ENCODE data around the gene RET.

Gene RET

DNA sequence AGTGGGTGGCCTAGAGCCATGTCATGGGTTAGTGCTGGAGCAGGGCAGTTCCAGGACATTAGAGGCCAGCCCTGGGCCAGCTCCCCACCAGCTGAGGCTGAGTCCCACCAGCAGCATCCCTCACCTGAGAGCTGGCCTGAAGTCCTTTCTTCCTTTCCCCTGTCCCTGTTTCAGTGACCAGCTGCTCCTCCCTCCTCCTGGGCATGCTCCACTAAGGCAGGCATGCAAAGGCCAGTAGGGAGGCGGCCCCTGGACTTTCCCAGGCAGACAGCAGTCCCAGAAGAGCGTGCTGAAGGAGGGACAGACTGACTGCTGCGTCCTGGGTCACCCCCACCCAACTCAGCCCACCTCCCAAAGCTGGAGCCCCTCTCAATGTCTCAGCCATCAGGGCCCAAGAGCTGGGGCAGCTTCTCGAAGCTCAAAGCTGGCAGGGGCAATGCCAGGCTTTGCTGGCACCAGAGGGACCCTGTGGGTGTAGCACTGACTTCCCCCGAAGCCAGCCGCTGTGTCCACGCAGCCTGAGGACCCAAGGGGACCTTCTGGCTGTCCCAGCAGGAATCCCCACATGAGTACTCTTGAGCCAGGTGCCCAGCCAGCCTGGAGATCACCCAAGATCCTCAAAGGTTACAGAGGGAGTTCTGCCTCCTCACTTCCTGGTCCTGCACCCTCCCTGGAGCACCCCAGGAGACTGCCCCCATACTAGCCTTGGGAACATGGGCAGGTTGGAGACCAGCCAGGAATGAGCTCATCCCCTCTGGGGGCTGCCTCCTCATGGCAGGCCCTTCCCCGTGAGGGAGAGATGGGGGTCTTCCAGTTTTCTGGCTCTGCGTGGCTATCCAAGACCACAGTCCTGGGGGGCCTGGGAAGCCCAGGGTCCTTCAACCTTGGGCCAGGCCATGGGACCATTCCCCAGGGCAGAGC lies 35.2 kb upstream of the RET start:
- Mint-ChIP-seq H3K27ac (no peak overlapping the region), H3K36me3 (no peaks in the 10 kb centered on the region), H3K4me3 (no peak overlapping the region), H3K9me3 (no peaks in the 10 kb centered on the region), H3K27me3 (no peaks in the 10 kb centered on the region), H3K4me1 (no peaks in the 10 kb centered on the region)
- no peak for DNase-seq
- CTCF ChIA-PET = no interaction called here

DNA sequence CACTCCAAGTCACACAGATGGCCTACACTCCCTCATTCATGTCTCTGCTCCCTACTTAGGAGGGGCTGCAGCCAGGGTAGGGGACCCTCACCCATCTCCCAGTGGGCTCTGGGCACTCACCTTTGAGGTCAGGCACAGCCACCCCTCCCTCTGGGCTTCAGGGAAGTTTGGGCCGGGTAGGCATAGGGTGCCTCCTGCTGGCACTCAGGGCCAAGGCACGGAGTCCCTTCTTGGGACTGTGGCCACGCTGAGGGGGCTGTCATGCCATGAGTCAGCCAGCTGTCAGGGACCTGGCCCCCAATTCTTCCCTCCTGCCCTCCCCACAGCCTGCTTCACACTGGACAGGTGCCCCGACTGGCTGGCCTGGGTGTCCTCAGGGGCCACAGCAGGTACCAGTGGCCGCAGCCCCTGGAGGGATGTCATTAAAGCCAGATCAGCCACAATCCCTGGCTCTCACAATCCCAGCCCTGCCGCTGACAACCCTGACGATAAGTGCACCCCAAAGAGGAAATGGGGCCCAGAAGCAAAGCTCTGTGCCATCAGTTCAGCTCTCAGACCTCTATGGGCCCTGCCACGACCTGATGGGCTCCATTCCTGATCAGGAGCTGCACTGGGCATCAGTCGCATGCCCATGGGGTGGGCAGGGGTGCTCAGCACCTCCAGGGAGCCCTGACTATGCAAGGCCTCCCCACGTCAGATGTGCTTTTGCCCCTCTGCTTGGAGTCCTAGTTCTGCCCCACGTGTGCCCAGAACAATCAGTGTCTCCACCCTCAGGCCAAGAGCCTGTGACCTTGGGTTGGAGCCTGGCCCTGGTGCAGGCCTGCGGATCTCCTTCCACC lies 34.1 kb upstream of the RET start:
- H3K36me3 Mint-ChIP-seq = no peaks in the 10 kb centered on the region
- H3K4me3 Mint-ChIP-seq = no peak overlapping the region
- H3K9me3 Mint-ChIP-seq = no peaks in the 10 kb centered on the region
- no peaks in the 10 kb centered on the region for H3K27me3 Mint-ChIP-seq
- H3K4me1 Mint-ChIP-seq = no peaks in the 10 kb centered on the region
- DNase-seq = no peak
- H3K27ac Mint-ChIP-seq = no peak overlapping the region
- CTCF ChIA-PET = no interaction called here

DNA sequence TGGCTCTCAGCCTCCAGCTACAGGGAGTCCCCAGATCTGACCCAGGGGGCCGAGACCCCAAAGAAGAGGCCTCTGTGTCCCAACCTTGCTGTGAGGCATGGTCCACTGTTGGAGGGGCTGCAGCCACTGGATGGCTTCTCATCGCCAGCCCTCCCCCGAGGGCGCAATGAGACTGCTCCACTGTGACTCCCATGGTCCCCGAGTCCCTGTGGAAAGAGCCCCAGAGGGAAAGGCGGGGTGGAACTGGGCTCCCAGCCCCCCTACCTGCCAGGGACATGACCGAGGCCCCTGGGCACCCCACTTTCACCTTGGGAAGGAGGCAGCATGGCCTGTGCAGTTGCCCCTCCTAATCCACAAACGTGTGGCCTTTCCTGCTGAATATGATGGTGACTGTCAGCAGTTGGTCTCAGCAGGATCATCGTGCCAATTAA lies 33.5 kb upstream of the RET start:
- no peaks in the 10 kb centered on the region for H3K9me3 Mint-ChIP-seq
- H3K4me3 Mint-ChIP-seq = no peak overlapping the region
- CTCF ChIA-PET = no interaction called here
- H3K27me3 Mint-ChIP-seq = peaks cover 4% of the 10 kb centered on the region
- H3K4me1 Mint-ChIP-seq = no peaks in the 10 kb centered on the region
- no peaks in the 10 kb centered on the region for H3K36me3 Mint-ChIP-seq
- H3K27ac Mint-ChIP-seq = no peak overlapping the region
- DNase-seq = no peak

DNA sequence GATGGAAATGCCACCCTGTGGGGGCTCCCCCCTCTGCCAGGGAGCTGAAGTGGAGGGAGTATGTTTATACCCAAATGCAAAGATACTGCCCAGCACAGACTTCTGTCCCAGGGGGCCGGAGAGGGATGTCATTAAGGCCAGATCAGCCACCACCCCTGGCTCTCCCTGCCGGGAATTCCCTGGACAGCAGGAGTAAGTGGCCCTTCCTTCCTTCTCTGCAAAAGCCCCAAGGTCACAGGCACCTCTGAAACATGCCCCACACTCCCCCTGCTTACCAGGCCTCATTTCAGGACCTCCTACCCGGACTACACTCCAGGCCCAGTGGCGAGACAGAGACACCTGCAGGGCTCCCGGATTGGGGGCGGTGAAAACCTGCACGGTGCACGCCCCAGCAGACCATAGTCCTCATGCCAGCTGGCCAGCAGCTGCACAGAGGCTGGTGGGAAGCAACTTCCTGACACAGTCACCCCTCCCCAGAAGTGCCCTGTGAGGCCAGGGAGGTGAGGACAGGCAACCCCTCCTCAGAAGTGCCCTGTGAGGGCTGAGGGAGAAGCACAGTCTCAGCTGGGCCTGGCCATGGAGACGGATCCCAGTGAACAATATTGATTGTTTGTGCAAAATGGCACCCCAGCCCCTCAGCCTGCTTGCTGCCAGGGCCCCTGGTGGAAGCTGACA lies 33.0 kb upstream of the RET start:
- Mint-ChIP-seq H3K27me3 (peaks cover 6% of the 10 kb centered on the region), H3K27ac (no peak overlapping the region), H3K9me3 (no peaks in the 10 kb centered on the region), H3K4me1 (no peaks in the 10 kb centered on the region), H3K4me3 (no peak overlapping the region), H3K36me3 (no peaks in the 10 kb centered on the region)
- CTCF ChIA-PET = no interaction called here
- DNase-seq = no peak

DNA sequence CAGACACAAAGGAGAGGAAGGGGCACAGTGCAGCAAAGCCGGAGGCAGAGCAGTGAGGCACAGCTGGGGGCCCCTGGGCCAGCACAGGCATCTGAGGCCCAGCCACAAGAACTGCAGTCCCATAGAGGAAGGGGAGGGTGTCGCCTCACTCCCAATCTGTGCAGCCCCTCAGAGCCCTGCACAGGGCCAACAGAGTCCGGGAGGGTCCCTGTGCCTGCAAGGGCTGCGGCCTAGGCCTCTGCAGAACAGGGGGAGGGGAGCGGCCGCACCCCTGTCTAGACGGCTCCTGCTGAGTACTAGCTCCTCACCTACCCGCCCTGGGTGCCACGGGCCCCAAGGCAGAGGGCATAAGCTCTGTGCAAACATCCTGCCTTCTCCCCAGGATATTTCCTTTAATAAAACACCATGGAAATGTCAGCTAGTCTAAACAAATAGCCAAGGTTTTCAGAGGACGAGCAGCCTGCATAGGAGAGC lies 32.4 kb upstream of the RET start:
- CTCF ChIA-PET = no interaction called here
- H3K27ac Mint-ChIP-seq = no peak overlapping the region
- no peaks in the 10 kb centered on the region for H3K9me3 Mint-ChIP-seq
- no peak overlapping the region for H3K4me3 Mint-ChIP-seq
- no peaks in the 10 kb centered on the region for H3K36me3 Mint-ChIP-seq
- H3K4me1 Mint-ChIP-seq = no peaks in the 10 kb centered on the region
- DNase-seq = no peak
- peaks cover 12% of the 10 kb centered on the region for H3K27me3 Mint-ChIP-seq

DNA sequence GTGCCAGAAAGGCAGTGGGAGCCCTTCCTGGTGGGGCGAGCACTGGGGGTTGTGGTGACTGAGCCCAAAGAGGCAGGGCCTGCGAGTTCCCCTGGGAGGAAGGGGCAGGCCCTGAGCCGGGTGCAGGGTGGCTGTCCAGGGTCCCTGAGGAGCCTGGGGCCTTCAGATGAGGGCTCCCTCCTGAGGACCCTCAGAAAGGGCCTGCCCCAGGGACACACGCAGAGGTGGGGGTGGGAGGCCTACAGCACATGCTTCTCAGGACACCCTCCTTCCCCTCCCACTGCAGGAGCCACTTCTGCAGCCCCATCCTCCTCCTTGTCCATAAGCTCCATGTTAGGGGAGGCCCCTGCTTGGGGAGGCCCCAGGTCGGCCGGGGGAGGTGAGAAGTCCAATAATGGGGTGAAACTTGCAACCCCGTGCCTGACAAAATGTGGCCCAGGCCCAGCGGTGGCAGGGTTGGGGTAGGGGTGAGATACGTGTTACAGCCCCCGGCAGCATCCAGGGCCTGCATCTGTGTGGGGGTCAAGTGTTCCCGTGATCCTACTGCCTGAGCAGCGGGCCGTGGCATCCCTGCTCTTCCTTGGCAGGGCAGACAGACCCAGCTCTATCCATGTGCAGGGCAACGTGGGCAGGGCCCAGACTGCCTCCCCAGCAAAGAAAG lies 31.8 kb upstream of the RET start:
- H3K4me3 Mint-ChIP-seq = no peak overlapping the region
- no peak for DNase-seq
- no peaks in the 10 kb centered on the region for H3K9me3 Mint-ChIP-seq
- H3K36me3 Mint-ChIP-seq = no peaks in the 10 kb centered on the region
- H3K4me1 Mint-ChIP-seq = no peaks in the 10 kb centered on the region
- peaks cover 14% of the 10 kb centered on the region for H3K27me3 Mint-ChIP-seq
- H3K27ac Mint-ChIP-seq = no peak overlapping the region
- CTCF ChIA-PET = no interaction called here

DNA sequence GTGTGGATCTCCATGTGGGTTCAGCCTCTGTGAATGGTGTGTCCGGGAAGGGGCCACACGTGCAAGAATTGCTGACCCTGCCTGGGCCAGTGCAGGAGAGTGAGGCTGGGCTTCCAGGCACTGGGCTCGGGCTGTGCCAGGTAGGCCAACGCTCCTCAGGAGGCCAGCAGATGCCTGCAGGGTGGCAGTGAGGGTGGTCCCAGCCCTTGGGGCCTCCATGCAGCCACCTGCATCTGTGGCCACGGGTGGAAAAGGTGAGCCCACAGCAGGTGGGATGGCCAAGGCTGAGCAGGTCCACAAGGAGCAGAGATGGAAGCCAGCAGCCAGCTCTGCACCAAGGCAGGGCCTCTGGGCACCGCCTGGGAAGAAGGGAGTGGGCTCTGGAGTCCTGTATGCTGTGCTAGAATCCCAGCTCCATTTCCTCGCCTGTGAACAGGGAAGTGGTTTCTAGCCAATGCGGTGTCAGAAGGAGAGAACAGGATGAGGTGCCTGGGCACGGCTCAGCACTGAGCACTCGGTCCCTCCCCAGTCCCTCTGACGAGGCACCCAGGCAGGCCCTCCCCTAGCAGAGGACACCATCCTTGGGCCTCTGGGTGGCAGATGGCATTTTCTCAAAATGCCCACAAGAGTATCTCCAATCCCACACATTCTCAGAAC lies 31.1 kb upstream of the RET start:
- DNase-seq = no peak
- no peaks in the 10 kb centered on the region for H3K4me1 Mint-ChIP-seq
- CTCF ChIA-PET = no interaction called here
- H3K9me3 Mint-ChIP-seq = no peaks in the 10 kb centered on the region
- H3K36me3 Mint-ChIP-seq = no peaks in the 10 kb centered on the region
- H3K27me3 Mint-ChIP-seq = peaks cover 15% of the 10 kb centered on the region
- no peak overlapping the region for H3K4me3 Mint-ChIP-seq
- H3K27ac Mint-ChIP-seq = no peak overlapping the region

DNA sequence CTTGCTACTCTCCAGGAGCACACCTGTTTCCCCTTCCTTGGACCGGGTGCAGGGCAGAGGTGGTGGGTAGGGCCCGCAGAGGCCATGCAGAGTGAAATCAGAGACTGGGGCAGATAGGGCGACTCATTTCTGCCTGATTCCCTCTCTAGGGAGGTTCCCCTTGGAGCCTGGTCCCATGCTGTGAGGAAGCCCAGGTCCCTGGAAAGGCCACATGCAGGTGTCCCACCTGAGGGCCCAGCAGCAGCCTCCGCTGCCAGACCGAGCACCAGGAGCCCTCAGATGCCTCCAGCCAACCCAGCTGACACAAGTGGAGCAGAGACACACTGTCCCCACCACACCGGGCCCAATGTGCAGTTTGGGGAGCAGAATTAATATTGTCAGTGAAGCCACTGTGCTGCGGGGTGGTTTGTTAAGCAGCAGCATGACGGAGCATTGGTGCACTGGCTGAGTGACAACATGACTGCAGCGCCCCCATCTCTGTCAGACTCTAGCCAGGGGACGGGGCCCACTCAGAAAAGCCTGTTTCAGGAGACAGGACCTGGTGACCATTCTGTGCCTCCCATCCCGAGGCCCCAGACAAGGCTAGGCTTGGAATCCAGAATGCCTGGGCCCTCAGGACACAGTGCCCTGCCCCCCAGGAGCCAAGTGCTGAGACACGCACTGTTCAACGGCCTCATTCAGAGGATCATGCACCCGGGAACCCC lies 30.4 kb upstream of the RET start:
- Mint-ChIP-seq H3K4me3 (no peak overlapping the region), H3K4me1 (no peaks in the 10 kb centered on the region), H3K27ac (no peak overlapping the region), H3K36me3 (no peaks in the 10 kb centered on the region), H3K9me3 (no peaks in the 10 kb centered on the region), H3K27me3 (peaks cover 20% of the 10 kb centered on the region)
- DNase-seq = peak; percentile 4
- CTCF ChIA-PET = no interaction called here

DNA sequence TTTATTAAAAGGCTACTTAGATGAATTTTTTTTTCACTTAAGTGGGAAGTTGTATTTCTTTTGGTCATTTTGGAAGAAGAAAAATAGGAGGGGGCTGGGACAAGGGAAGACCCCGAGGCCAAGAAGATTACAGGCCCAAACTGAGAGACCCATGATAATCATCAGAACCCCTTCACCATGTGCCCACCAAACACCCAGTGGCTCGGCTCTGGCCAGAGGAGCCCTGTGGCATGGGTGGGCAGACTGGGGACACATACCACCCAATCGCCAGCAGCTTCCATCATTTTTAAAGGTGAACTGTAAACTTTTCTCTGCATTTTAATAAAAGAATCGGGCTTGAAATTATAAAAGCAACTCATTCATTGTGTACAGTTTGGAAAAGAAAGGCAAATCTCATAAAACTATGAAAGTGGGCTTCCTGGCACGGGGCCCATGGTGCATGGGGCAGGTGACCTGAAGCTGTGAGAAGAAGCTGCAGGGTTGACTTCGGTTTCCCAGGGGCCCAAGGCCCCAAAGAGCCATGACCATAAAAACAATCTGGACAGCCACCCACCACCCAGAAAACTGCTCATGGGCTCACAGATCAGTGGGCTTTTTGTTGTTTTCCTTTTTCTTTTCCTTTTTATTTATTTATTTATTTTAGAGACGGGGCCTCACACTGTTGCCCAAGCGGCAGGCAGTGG lies 29.4 kb upstream of the RET start:
- Mint-ChIP-seq H3K36me3 (no peaks in the 10 kb centered on the region), H3K9me3 (no peaks in the 10 kb centered on the region), H3K27ac (no peak overlapping the region), H3K4me1 (no peaks in the 10 kb centered on the region), H3K27me3 (peaks cover 20% of the 10 kb centered on the region), H3K4me3 (no peak overlapping the region)
- CTCF ChIA-PET = no interaction called here
- DNase-seq = no peak

DNA sequence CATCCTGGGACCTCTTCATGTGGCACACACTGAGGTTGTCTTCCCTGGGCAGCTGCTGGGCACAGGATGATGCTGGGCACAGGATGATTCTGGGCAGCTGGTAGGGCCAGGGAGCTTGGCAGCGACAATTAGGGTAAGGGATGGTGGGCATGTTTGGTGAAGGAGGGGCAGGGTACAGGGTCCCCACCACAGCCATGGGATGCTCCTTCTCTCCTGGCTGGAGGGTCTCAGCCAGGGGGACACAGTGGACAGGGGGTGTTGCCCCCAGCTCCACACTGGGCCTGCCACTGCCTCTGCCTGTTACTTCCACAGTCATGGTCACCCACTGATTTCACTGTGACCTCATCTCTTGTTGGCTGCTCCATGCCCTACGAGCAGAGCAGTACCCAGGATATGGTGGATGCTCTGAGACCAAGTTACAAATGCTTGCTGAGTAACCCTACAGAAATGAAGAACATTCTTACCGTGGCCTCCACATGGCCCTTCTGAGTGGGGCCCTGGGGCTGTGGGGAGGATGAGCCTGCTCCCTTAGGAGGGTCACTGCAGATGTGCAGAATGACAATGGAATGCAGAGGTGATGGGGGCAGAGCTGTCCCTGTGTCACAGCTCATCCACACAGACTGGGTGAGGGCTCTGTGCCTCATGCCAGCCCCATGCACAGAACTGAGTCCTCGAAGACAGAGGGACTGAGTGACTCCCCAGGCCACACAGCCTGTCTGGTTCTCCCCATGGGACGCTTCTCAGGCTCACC lies 28.4 kb upstream of the RET start:
- H3K27me3 Mint-ChIP-seq = peaks cover 25% of the 10 kb centered on the region

DNA sequence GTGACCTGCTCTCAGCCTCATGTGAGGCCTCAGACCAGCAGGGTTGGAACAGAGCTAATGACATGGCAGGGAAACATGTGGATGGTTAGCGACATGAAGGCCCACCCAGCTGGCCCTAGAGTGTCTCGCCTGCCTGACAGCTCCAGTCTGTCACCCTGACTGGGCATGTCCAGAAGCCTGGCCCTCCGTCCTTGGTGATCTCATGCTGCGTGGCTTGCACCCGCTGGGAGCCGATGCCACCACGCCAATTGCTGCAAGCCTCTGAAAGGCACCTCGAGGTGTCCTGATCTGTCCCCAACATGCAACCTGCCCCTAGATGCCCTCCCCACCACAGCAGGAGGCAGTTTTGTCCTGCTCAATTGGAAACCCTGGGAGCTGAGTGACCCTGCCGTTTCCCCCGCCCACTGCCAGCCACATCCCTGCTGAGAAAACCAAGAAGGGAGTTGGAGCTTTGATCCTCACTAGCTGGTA lies 27.8 kb upstream of the RET start:
- H3K9me3 Mint-ChIP-seq = no peaks in the 10 kb centered on the region
- H3K4me1 Mint-ChIP-seq = no peaks in the 10 kb centered on the region
- CTCF ChIA-PET = no interaction called here

More for the DNA sequence above, 28.4 kb upstream of the RET start:
- Mint-ChIP-seq H3K4me3 (no peak overlapping the region), H3K36me3 (no peaks in the 10 kb centered on the region), H3K27ac (no peak overlapping the region), H3K4me1 (no peaks in the 10 kb centered on the region), H3K9me3 (no peaks in the 10 kb centered on the region)
- CTCF ChIA-PET = no interaction called here
- peak; percentile 13 for DNase-seq

DNA sequence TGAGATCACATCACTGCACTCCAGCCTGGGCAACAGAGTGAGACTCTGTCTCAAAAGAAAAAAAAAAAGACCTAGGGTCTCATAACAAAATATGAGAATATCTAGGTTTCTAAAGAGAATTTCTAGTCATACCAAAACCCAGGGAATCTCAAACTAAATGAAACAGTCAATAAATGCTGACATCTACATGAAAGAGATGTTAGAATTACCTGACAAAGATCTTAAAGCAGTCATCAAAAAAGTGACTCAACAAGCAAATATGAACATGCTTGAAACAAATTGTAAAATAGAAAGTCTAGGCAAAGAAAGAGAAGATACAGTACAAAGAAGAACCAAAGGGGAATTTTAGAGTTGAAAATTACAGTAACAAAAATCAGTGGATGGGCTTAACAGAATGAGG lies 26.9 kb upstream of the RET start:
- CTCF ChIA-PET = no interaction called here
- Mint-ChIP-seq H3K36me3 (no peaks in the 10 kb centered on the region), H3K9me3 (no peaks in the 10 kb centered on the region), H3K4me3 (no peak overlapping the region), H3K27ac (no peak overlapping the region), H3K27me3 (peaks cover 31% of the 10 kb centered on the region), H3K4me1 (no peaks in the 10 kb centered on the region)
- DNase-seq = no peak

More for the DNA sequence above, 27.8 kb upstream of the RET start:
- peaks cover 25% of the 10 kb centered on the region for H3K27me3 Mint-ChIP-seq
- H3K4me3 Mint-ChIP-seq = no peak overlapping the region
- no peaks in the 10 kb centered on the region for H3K36me3 Mint-ChIP-seq
- H3K27ac Mint-ChIP-seq = no peak overlapping the region
- DNase-seq = peak; percentile 8
